Mesenchymal stem cell (in vitro differentiated cells and primary cell): ENCODE data around the gene RPS15.

Experiments used
- DNase-seq: peaks from one replicate; pipeline ENCODE4 v3.0.0-alpha.2; 2013
- H2AFZ ChIP-seq: one replicate; pipeline ENCODE4 v1.6.1; 2013; ENCODE audit warnings: low read depth, mild to moderate bottlenecking, control low read depth, inconsistent platforms, low read length, moderate library complexity
- H2AK5ac ChIP-seq: 2 replicates; pipeline ENCODE4 v1.6.1; 2013; ENCODE audit warnings: low read length, moderate library complexity, mild to moderate bottlenecking, inconsistent platforms; ENCODE audit not compliant: severe bottlenecking
- H2BK120ac ChIP-seq: one replicate; pipeline ENCODE4 v1.6.1; 2013; ENCODE audit warnings: low read depth, mild to moderate bottlenecking, inconsistent platforms, low read length, moderate library complexity
- H2BK12ac ChIP-seq, 2 experiments: one replicate each; pipeline ENCODE4 v1.6.1; 2013; ENCODE audit warnings: inconsistent platforms in 2 of 2, low read length in 2 of 2, mild to moderate bottlenecking in 2 of 2, moderate library complexity in 2 of 2, control low read depth in 1 of 2
- H2BK15ac ChIP-seq: one replicate; pipeline ENCODE4 v1.6.1; 2013; ENCODE audit warnings: mild to moderate bottlenecking, low read depth, inconsistent platforms; ENCODE audit not compliant: poor library complexity, severe bottlenecking
- H2BK5ac ChIP-seq: 2 replicates; pipeline ENCODE4 v1.6.1; 2013; ENCODE audit warnings: low read depth, mild to moderate bottlenecking, low read length, control low read depth, inconsistent platforms; ENCODE audit not compliant: poor library complexity, severe bottlenecking
- H3K14ac ChIP-seq, 2 experiments: one replicate each; pipeline ENCODE4 v1.6.1; 2013; ENCODE audit warnings: inconsistent platforms in 2 of 2, low read length in 2 of 2, control low read depth in 1 of 2, mild to moderate bottlenecking in 1 of 2, moderate library complexity in 1 of 2
- H3K18ac ChIP-seq, 2 experiments: one replicate each; pipeline ENCODE4 v1.6.1; 2013; ENCODE audit warnings: inconsistent platforms in 2 of 2, low read length in 2 of 2, control low read depth in 1 of 2, low read depth in 1 of 2, mild to moderate bottlenecking in 1 of 2
- H3K23ac ChIP-seq, 2 experiments: one replicate each; pipeline ENCODE4 v1.6.1; 2013; ENCODE audit warnings: inconsistent platforms in 2 of 2, low read length in 2 of 2, mild to moderate bottlenecking in 2 of 2, moderate library complexity in 2 of 2, control low read depth in 1 of 2
- H3K27ac ChIP-seq: 2 replicates; pipeline ENCODE4 v1.5.1; 2013; ENCODE audit warnings: mild to moderate bottlenecking, moderate library complexity, low read length, control low read depth, inconsistent platforms; ENCODE audit not compliant: poor library complexity, severe bottlenecking
- H3K27me3 ChIP-seq, 2 experiments: 2 replicates each; pipeline versions ENCODE4 v1.6.1 to v1.7.0; 2013; ENCODE audit warnings: low read length in 2 of 2, mild to moderate bottlenecking in 2 of 2, moderate library complexity in 2 of 2, control low read depth in 1 of 2, inconsistent platforms in 1 of 2; ENCODE audit not compliant: control insufficient read depth in 1 of 2, insufficient read depth in 1 of 2
- H3K36me3 ChIP-seq, 2 experiments: 2 replicates each; pipeline versions ENCODE4 v1.6.1 to v1.7.0; 2013; ENCODE audit warnings: low read length in 2 of 2, control low read depth in 1 of 2, inconsistent platforms in 1 of 2, low read depth in 1 of 2, mild to moderate bottlenecking in 1 of 2; ENCODE audit not compliant: insufficient read depth in 2 of 2, control insufficient read depth in 1 of 2
- H3K4ac ChIP-seq, 2 experiments: one replicate each; pipeline ENCODE4 v1.6.1; 2013; ENCODE audit warnings: inconsistent platforms in 2 of 2, low read length in 2 of 2, mild to moderate bottlenecking in 2 of 2, moderate library complexity in 2 of 2, control low read depth in 1 of 2, low read depth in 1 of 2
- H3K4me1 ChIP-seq: 2 replicates; pipeline ENCODE4 v1.6.1; 2013; ENCODE audit warnings: low read depth, low read length, control low read depth; ENCODE audit not compliant: control insufficient read depth, insufficient read depth
- H3K4me2 ChIP-seq: 2 replicates; pipeline ENCODE4 v1.6.1; 2013; ENCODE audit warnings: low read length, mild to moderate bottlenecking, inconsistent platforms; ENCODE audit not compliant: poor library complexity, severe bottlenecking
- H3K4me3 ChIP-seq, 2 experiments: 2 replicates each; pipeline versions ENCODE4 v1.5.1 to v1.7.0; 2013; ENCODE audit warnings: low read length in 2 of 2, mild to moderate bottlenecking in 2 of 2, control low read depth in 1 of 2, low read depth in 1 of 2; ENCODE audit not compliant: insufficient read depth in 1 of 2
- H3K79me1 ChIP-seq: replicated peaks from 2 replicates; pipeline ENCODE4 v1.6.1; 2013; ENCODE audit warnings: mild to moderate bottlenecking, control low read depth, low read length, inconsistent platforms; ENCODE audit not compliant: poor library complexity, severe bottlenecking
- H3K9ac ChIP-seq: 2 replicates; pipeline ENCODE4 v1.7.0; 2013; ENCODE audit warnings: mild to moderate bottlenecking, low read length, moderate library complexity
- H3K9me3 ChIP-seq: 2 replicates; pipeline ENCODE4 v1.7.0; 2013; ENCODE audit warnings: mild to moderate bottlenecking, low read length; ENCODE audit not compliant: control insufficient read depth
- H4K8ac ChIP-seq: one replicate; pipeline ENCODE4 v1.6.1; 2013; ENCODE audit warnings: inconsistent platforms, mild to moderate bottlenecking, low read length, moderate library complexity
- H4K91ac ChIP-seq: one replicate; pipeline ENCODE4 v1.6.1; 2013; ENCODE audit warnings: mild to moderate bottlenecking, low read length, inconsistent platforms
- WGBS: methylation state at CpG from one replicate; pipeline ENCODE4 v1.1.7; 2013; ENCODE audit warnings: mixed read lengths; 5-methylcytosine and 5-hydroxymethylcytosine counted together

Gene RPS15

DNA sequence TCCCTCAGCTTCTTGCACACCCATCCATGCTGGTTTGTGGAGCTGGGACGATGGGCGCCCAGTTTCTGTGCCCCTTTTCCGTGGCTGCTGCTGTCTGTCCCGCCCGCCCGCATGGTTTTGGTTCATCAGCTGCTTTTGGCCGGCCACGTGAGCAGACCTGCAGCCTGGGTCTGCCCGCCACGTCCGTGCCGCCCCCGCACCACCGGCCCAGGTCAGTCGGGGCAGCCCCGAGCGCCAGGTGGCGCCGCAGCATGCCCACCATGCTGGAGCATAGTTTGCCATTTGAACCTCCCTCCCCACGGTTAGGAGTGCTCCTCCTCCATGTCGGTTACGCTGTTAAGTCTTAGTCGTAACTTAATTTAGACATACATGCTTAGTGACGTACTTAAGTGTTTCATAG, 15.3 kb upstream of the RPS15 start:
- no peak overlapping the region for H2BK12ac ChIP-seq
- no peak overlapping the region for H3K27ac ChIP-seq

DNA sequence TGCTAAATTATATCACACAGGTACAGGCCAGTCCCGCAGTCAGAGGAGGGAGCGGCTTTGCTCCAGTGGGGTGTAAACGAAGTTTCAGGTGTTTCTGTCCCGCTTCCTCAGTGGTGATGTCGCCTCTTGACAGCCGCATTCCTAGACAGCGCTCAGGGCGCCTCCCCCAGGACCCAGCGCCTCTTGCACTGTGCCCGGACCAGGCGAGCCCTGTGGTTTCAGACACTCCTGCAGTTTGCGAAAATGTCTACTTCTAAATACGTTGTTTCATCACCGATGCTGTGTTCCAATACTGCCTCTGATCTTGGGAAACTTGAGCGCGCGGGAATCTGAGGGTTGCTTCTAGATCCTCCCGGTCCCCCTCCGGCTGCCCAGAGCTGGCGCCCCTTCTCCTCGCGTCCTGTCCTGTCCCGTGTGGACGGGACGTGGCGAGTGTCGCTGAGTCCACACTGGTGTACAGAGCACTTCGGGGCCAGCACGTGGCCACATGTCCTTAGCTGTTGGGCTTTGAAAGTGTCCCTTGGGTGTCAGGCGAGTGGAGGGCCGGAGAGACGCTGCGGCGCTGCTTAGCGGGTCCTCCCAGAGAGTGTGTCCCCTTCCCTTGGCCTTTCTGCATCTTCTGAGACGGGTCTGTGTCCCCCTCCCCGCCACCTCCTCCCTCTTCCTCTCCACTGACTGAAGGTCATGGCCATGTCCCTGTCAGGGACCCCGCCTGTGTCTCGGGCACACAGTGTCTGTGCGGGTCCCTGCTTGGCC, 14.6 kb upstream of the RPS15 start:
- Histone ChIP-seq H3K27ac (no peak overlapping the region), H2BK120ac (no peak overlapping the region), H3K4ac (no peak overlapping the region), H3K18ac (no peak overlapping the region), H2BK12ac (no peak overlapping the region), H3K4me2 (no peak overlapping the region), H3K9me3 (no peaks in the 10 kb centered on the region), H3K27me3 (no peaks in the 10 kb centered on the region), H2BK5ac (no peak overlapping the region), H3K23ac (no peak overlapping the region), H3K9ac (no peak overlapping the region), H3K14ac (no peak overlapping the region), H4K8ac (no peak overlapping the region), H3K4me1 (peaks cover 28% of the 10 kb centered on the region), H2AFZ (no peak overlapping the region), H3K36me3 (peaks cover 91 to 94% of the 10 kb centered on the region in 2 experiments), H2BK15ac (no peak overlapping the region), H3K79me1 (peaks cover 49% of the 10 kb centered on the region), H2AK5ac (no peak overlapping the region), H4K91ac (no peak overlapping the region), H3K4me3 (no peak overlapping the region)
- DNase-seq = no peak
- 97% methylated on average over 38 of the region's 40 CpGs for WGBS

More for the DNA sequence above, 15.3 kb upstream of the RPS15 start:
- Histone ChIP-seq H3K4me1 (peaks cover 28% of the 10 kb centered on the region), H2AK5ac (no peak overlapping the region), H2BK5ac (no peak overlapping the region), H3K9ac (no peak overlapping the region), H2AFZ (no peak overlapping the region), H3K9me3 (no peaks in the 10 kb centered on the region), H3K23ac (no peak overlapping the region), H4K8ac (no peak overlapping the region), H3K36me3 (peaks cover 86 to 96% of the 10 kb centered on the region in 2 experiments), H2BK15ac (no peak overlapping the region), H3K14ac (no peak overlapping the region), H4K91ac (no peak overlapping the region), H2BK120ac (no peak overlapping the region), H3K4ac (no peak overlapping the region), H3K79me1 (peaks cover 45% of the 10 kb centered on the region), H3K4me2 (no peak overlapping the region), H3K18ac (no peak overlapping the region), H3K27me3 (no peaks in the 10 kb centered on the region), H3K4me3 (no peak overlapping the region)
- WGBS = 93% methylated on average over 24 of the region's 24 CpGs
- DNase-seq = no peak

DNA sequence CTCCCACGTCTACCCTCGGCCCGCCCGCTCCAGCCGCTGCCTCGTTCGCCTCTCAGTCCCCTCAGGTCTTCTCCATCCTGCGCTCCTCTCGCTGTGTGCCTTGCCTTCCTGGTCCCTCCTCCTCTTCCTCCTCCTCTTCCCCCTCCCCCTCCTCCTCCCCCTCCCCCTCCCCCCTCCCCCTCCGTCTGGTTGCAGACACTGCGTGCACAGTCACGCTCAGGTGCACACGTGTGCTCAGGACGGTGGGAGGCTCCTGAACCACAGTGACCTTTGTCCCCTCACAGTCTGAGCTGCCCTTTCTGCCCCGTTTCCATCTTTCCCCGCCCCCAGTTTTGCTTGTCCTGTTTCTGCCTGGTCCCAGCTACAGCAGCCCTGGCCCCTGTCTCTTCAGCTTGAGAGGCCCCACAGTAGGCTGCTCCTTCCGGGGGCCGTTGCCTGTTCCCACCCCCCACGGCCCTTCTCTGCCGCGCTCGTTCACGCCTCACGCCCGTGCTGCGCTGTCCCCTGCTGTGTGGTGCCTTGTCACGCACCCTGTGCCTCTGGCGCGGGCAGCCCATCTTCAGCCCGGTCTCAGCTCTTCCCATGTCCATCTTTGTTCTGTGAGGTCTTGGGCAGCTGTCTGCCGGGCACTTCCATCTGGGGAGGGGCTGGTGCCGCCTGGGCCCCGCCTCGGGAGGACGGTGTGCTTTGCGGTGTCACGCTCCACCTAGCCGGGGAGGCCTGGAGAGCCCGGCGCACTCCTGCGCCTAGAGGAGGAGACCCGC, 13.8 kb upstream of the RPS15 start:
- H4K91ac ChIP-seq = no peak overlapping the region
- no peak overlapping the region for H3K14ac ChIP-seq
- H4K8ac ChIP-seq = no peak overlapping the region
- no peak for DNase-seq
- H3K23ac ChIP-seq = no peak overlapping the region
- no peak overlapping the region for H2BK5ac ChIP-seq
- H2AK5ac ChIP-seq = no peak overlapping the region
- peaks cover 26% of the 10 kb centered on the region for H3K4me1 ChIP-seq
- H2BK120ac ChIP-seq = no peak overlapping the region
- no peaks in the 10 kb centered on the region for H3K27me3 ChIP-seq
- no peak overlapping the region for H3K4ac ChIP-seq
- peaks cover 90 to 94% of the 10 kb centered on the region in 2 experiments for H3K36me3 ChIP-seq
- no peak overlapping the region for H3K27ac ChIP-seq
- H2AFZ ChIP-seq = no peak overlapping the region
- peaks cover 56% of the 10 kb centered on the region for H3K79me1 ChIP-seq
- H3K9me3 ChIP-seq = no peaks in the 10 kb centered on the region
- 87% methylated on average over 26 of the region's 42 CpGs for WGBS
- H2BK15ac ChIP-seq = no peak overlapping the region
- no peak overlapping the region for H3K9ac ChIP-seq
- no peak overlapping the region for H2BK12ac ChIP-seq
- no peak overlapping the region for H3K18ac ChIP-seq
- H3K4me3 ChIP-seq = no peak overlapping the region
- H3K4me2 ChIP-seq = no peak overlapping the region

DNA sequence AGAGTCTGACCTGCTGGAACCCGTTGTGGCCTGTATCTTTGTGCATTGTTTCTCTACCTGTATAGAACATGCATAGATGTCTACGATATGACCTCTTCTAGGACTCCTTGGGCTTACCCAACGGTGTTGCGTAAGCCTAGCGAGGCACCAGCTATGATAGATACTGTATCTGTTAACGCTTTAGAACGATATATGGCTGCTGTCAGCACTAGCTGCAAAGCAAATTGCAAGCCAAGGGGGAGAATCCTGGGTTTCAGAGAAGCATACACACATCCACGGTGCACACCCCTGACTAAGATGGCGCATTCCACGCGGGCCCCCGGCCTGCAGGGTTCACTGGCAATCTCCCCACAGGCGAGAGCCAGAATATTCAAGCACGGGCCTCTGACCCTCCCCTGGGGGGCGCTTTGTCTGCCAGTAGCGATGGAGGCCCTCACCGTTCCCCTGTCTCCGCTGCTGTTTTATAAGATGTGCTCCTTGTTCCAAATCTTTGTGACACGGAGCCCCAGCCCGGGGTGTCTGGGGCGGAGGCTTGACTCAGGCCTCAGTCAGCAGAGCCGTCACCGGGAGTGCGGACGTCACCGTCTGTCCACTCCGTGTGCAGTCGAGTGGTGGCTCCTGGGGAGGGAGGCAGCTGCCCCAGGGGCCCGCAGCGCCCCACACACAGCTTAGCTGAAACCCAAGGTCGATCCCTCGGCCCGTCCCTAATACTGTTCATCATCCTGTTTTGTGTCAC, 12.9 kb upstream of the RPS15 start:
- no peaks in the 10 kb centered on the region for H3K27me3 ChIP-seq
- H3K79me1 ChIP-seq = peaks cover 64% of the 10 kb centered on the region
- H3K4me3 ChIP-seq = no peak overlapping the region
- H3K9me3 ChIP-seq = no peaks in the 10 kb centered on the region
- no peak overlapping the region for H3K18ac ChIP-seq
- no peak overlapping the region for H3K4me2 ChIP-seq
- no peak overlapping the region for H3K9ac ChIP-seq
- no peak overlapping the region for H4K91ac ChIP-seq
- no peak overlapping the region for H3K14ac ChIP-seq
- no peak overlapping the region for H2AK5ac ChIP-seq
- H4K8ac ChIP-seq = no peak overlapping the region
- WGBS = 97% methylated on average over 33 of the region's 33 CpGs
- H2BK12ac ChIP-seq = no peak overlapping the region
- H3K27ac ChIP-seq = no peak overlapping the region
- no peak overlapping the region for H2BK120ac ChIP-seq
- H3K4ac ChIP-seq = no peak overlapping the region
- H2BK15ac ChIP-seq = no peak overlapping the region
- H2BK5ac ChIP-seq = no peak overlapping the region
- H3K4me1 ChIP-seq = peaks cover 26% of the 10 kb centered on the region
- H3K36me3 ChIP-seq = peaks cover 90 to 94% of the 10 kb centered on the region in 2 experiments
- no peak for DNase-seq
- no peak overlapping the region for H3K23ac ChIP-seq
- H2AFZ ChIP-seq = no peak overlapping the region
